Uterus (tissue), 4 donors: ENCODE data around the gene RNASE13. TPM values are rescaled to one million over a fixed set of nuclear protein-coding genes. Genes with fewer than 3 reads are reported as not detected.

Source experiments
- DNase-seq, 2 donors: peaks; one replicate each; pipeline ENCODE4 v3.0.0-alpha.2; 2019 to 2020
- H3K27ac ChIP-seq, 2 donors: fragments of 200-600 bp; sonication (generic); 1 replicate in 1 of 2; 2 replicates in 1 of 2; pipeline ENCODE4 v1.5.1; 2016 to 2018
- H3K27me3 ChIP-seq, 2 donors: fragments of 200-600 bp; sonication (generic); one replicate each; pipeline ENCODE4 v1.5.1; 2018 to 2019; ENCODE audit warnings: control low read depth in 1 of 2
- H3K36me3 ChIP-seq, 2 donors: fragments of 200-600 bp; sonication (generic); one replicate each; pipeline ENCODE4 v1.5.1; 2019; ENCODE audit warnings: control low read depth in 1 of 2
- H3K4me1 ChIP-seq, 2 donors: fragments of 200-600 bp; sonication (generic); one replicate each; pipeline ENCODE4 v1.5.1; 2018 to 2019; ENCODE audit warnings: control low read depth in 1 of 2
- H3K4me3 ChIP-seq, 2 donors: fragments of 200-600 bp; sonication (generic); 1 replicate in 1 of 2; 2 replicates in 1 of 2; pipeline ENCODE4 v1.5.1; 2018 to 2019; ENCODE audit warnings: mild to moderate bottlenecking in 1 of 2
- H3K9me3 ChIP-seq, 2 donors: fragments of 200-600 bp; sonication (generic); one replicate each; pipeline ENCODE4 v1.5.1; 2019; ENCODE audit warnings: control low read depth in 1 of 2
- CTCF ChIP-seq, 4 experiments: fragments of 200-600 bp in 2 of 4; fragments of 450-650 bp in 2 of 4; sonication (generic) in 2 of 4; IDR thresholded peaks; one replicate each; pipeline ENCODE4 v1.5.1; 2016 to 2019; ENCODE audit warnings: antibody characterized with exemption in 4 of 4, mild to moderate bottlenecking in 2 of 4, moderate library complexity in 1 of 4
- POLR2A ChIP-seq, 2 donors: fragments of 450-650 bp; IDR thresholded peaks; one replicate each; pipeline ENCODE4 v1.6.1; 2016; ENCODE audit warnings: antibody characterized with exemption in 2 of 2, mild to moderate bottlenecking in 1 of 2, moderate library complexity in 1 of 2
- intact Hi-C: fragments of 100-400 bp; cut with DNase I; formaldehyde crosslinking; loops from one replicate; pipeline ENCODE4 v1.15.1; 2023; ENCODE audit warnings: low total_unique reads
- total RNA-seq, 4 donors: library from RNA; depleted of rRNA in 3 of 4; stranded (reverse); fragments of >200 nt in 3 of 4; gene quantifications; one replicate each; pipeline versions ENCODE4 v1.1.0 to v1.2.4, GENCODE V29; 2014 to 2023
- donor health status: DM: yes; HTN: yes; CAD: no.

RNASE13 gene
- total RNA-seq, 4 donors from 2014 or later: not detected

DNA sequence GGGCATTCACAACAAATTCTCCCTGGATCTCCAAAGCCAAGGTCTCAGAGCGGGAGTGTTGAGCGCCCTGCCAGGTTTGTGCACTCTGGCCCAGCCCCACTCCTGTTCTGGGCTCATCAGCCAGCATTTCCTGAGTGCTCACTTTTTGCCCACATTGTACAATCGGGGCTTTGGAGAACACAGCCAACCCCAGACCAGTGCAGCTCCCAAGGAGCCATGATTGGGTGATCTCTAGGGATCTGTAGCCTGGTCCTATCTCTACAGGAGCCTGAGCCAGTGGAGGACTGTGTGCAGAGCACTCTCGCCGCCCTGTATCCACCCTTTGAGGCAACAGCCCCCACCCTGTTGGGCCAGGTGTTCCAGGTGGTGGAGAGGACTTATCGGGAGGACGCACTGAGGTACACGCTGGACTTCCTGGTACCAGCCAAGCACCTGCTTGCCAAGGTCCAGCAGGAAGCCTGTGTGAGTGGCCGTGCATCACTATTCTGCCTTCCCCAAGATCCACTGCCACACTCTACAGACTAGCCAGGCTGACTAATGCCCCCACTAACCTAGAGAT, 38.3 kb upstream of the RNASE13 start:
- H3K27ac ChIP-seq: peak overlapping the region; percentile 95
- TF ChIP-seq POLR2A (IDR thresholded peaks at IDR 0.05) (no peak), CTCF (IDR thresholded peaks at IDR 0.05) (no peak)
- H3K9me3 ChIP-seq: no peaks in the 10 kb centered on the region
- no peaks in the 10 kb centered on the region for H3K27me3 ChIP-seq
- intact Hi-C loops: no loop called here
- no peak overlapping the region for H3K4me3 ChIP-seq
- no peak for DNase-seq
- no peaks in the 10 kb centered on the region for H3K36me3 ChIP-seq
- H3K4me1 ChIP-seq: no peaks in the 10 kb centered on the region

- intact Hi-C loops: no loop called here
- Histone ChIP-seq H3K4me3 (peak overlapping the region; percentile 59 to 63), H3K9me3 (no peaks in the 10 kb centered on the region), H3K27ac (peak overlapping the region; percentile 95), H3K36me3 (no peaks in the 10 kb centered on the region), H3K4me1 (no peaks in the 10 kb centered on the region), H3K27me3 (no peaks in the 10 kb centered on the region)
- no peak for DNase-seq
- TF ChIP-seq POLR2A (IDR thresholded peaks at IDR 0.05) (no peak), CTCF (IDR thresholded peaks at IDR 0.05) (peak in 1 of 4 experiments; percentile 14)
Measured at GRCh38 chr14:21072031-21072473, 37.4 kb upstream of the RNASE13 start.

- Histone ChIP-seq H3K36me3 (no peaks in the 10 kb centered on the region), H3K4me1 (no peaks in the 10 kb centered on the region), H3K27ac (peak overlapping the region; percentile 95), H3K27me3 (no peaks in the 10 kb centered on the region), H3K9me3 (no peaks in the 10 kb centered on the region), H3K4me3 (peak overlapping the region; percentile 59 to 63)
- TF ChIP-seq POLR2A (IDR thresholded peaks at IDR 0.05): peak in 1 of 2 donors; percentile 48
- no peak for TF ChIP-seq CTCF (IDR thresholded peaks at IDR 0.05)
- DNase-seq: peak; percentile 88 to 90
- intact Hi-C loops: no loop called here
Measured at GRCh38 chr14:21071225-21072030, 36.8 kb upstream of the RNASE13 start.

DNA sequence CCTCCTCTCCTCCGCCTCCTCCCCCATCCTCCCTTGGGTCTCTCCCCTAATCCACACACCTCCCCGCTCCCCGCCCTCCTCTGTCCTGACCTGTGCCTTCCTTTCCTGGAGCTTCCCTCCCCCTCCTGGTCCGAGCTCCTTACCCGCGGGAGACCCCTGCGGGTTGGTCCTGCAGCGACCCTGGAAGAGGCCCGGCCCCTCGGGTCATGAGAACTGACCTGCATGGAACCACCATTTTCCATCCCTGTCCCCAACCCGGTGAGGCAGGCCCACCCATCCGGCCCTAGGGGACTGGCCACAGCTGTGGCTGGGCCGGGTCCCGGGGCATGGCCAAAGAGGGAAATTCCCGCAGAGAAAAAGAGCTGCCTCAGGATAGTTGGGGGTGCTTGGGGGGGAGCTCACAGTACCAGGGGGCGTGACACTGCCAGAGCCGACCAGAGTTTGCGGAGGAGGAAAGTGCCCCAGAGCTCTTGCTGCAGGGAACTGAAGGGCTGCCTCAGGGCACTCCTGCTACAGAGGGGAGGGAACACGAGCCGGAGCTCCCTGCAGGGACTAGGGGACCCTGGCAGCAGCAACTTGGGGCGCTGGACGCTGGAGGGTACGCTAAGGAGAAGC, 36.1 kb upstream of the RNASE13 start:
- H3K27ac ChIP-seq: peak overlapping the region; percentile 95
- peak; percentile 64 to 72 for DNase-seq
- H3K4me1 ChIP-seq: no peaks in the 10 kb centered on the region
- TF ChIP-seq POLR2A (IDR thresholded peaks at IDR 0.05): no peak
- TF ChIP-seq CTCF (IDR thresholded peaks at IDR 0.05): no peak
- intact Hi-C loops: no loop called here
- no peaks in the 10 kb centered on the region for H3K36me3 ChIP-seq
- H3K9me3 ChIP-seq: no peaks in the 10 kb centered on the region
- peak overlapping the region; percentile 59 to 63 for H3K4me3 ChIP-seq
- H3K27me3 ChIP-seq: no peaks in the 10 kb centered on the region
